Neural cell (in vitro differentiated cells): Measurements from ENCODE around the gene S100G. TPM values are rescaled to one million over a fixed set of nuclear protein-coding genes. Genes with fewer than 3 reads are reported as not detected.

Experiments
- H2AFZ ChIP-seq: fragments of 200-600, 300-800 bp; sonication (generic), shearing (Covaris generic); 2 replicates; pipeline ENCODE4 v1.6.0; 2014; ENCODE audit warnings: low read depth, mild to moderate bottlenecking, antibody characterized with exemption, low read length, moderate library complexity
- H3F3A ChIP-seq: fragments of 200-600 bp; shearing (Covaris generic); 2 replicates; pipeline ENCODE4 v1.6.1; 2016; ENCODE audit warnings: mild to moderate bottlenecking, moderate library complexity, mixed read lengths, antibody characterized with exemption, low read length; ENCODE audit not compliant: insufficient read depth, poor library complexity, severe bottlenecking
- H3K27ac ChIP-seq: fragments of 200-600, 300-800 bp; sonication (generic), shearing (Covaris generic); 2 replicates; pipeline ENCODE4 v1.5.1; 2014; ENCODE audit warnings: mild to moderate bottlenecking, low read length, moderate library complexity
- H3K27me3 ChIP-seq: fragments of 300-800, 200-600 bp; sonication (generic), shearing (Covaris generic); 2 replicates; pipeline ENCODE4 v1.6.0; 2014; ENCODE audit warnings: mild to moderate bottlenecking, low read depth, low read length, moderate library complexity; ENCODE audit not compliant: insufficient read depth
- H3K36me3 ChIP-seq: fragments of 300-800, 200-600 bp; sonication (generic), shearing (Covaris generic); 2 replicates; pipeline ENCODE4 v1.5.1; 2014; ENCODE audit warnings: mild to moderate bottlenecking, antibody characterized with exemption, low read length, moderate library complexity; ENCODE audit not compliant: insufficient read depth
- H3K4me2 ChIP-seq: fragments of 300-800, 200-600 bp; sonication (generic), shearing (Covaris generic); 2 replicates; pipeline ENCODE4 v1.6.0; 2014; ENCODE audit warnings: mild to moderate bottlenecking, low read length
- H3K4me3 ChIP-seq: fragments of 300-800, 200-600 bp; sonication (generic), shearing (Covaris generic); 2 replicates; pipeline ENCODE4 v1.5.1; 2014; ENCODE audit warnings: mild to moderate bottlenecking, low read length, moderate library complexity
- H3K79me2 ChIP-seq: fragments of 200-600 bp; shearing (Covaris generic); replicated peaks from 2 replicates; pipeline ENCODE4 v1.6.0; 2014; ENCODE audit warnings: mild to moderate bottlenecking, low read length, moderate library complexity; ENCODE audit not compliant: insufficient read depth
- H3K9ac ChIP-seq: fragments of 300-800, 200-600 bp; sonication (generic), shearing (Covaris generic); 2 replicates; pipeline ENCODE4 v1.6.1; 2016; ENCODE audit warnings: mild to moderate bottlenecking, low read length, mixed read lengths
- H3K9me2 ChIP-seq: fragments of 200-600 bp; shearing (Covaris generic); 2 replicates; pipeline ENCODE4 v1.6.1; 2016; ENCODE audit warnings: mild to moderate bottlenecking, low read length, mixed read lengths; ENCODE audit not compliant: insufficient read depth
- H3K9me3 ChIP-seq: fragments of 200-600, 300-800 bp; sonication (generic), shearing (Covaris generic); 2 replicates; pipeline ENCODE4 v1.6.1; 2016; ENCODE audit warnings: mild to moderate bottlenecking, mixed run types, low read length, moderate library complexity, mixed read lengths
- H4K20me1 ChIP-seq: fragments of 200-600 bp; shearing (Covaris generic); 2 replicates; pipeline ENCODE4 v1.6.1; 2016; ENCODE audit warnings: mild to moderate bottlenecking, mixed run types; ENCODE audit not compliant: insufficient read depth
- EP300 ChIP-seq: fragments of 450-650 bp; conservative IDR thresholded peaks from 2 replicates; pipeline ENCODE4 v1.6.1; 2014; ENCODE audit warnings: antibody characterized with exemption, mild to moderate bottlenecking, moderate library complexity; ENCODE audit not compliant: poor library complexity, severe bottlenecking
- EZH2 ChIP-seq: fragments of 200-600, 300-800 bp; shearing (Covaris generic), sonication (generic); IDR thresholded peaks from 2 replicates; pipeline ENCODE4 v1.6.1; 2014; ENCODE audit warnings: antibody characterized with exemption, low read length, borderline replicate concordance, mild to moderate bottlenecking; ENCODE audit not compliant: insufficient read depth, poor library complexity, severe bottlenecking
- MXI1 ChIP-seq: fragments of 450-650 bp; conservative IDR thresholded peaks from 2 replicates; pipeline ENCODE4 v1.6.1; 2014; ENCODE audit warnings: antibody characterized with exemption, mild to moderate bottlenecking; ENCODE audit not compliant: poor library complexity, severe bottlenecking
- POLR2AphosphoS5 ChIP-seq: IDR thresholded peaks from 2 replicates; pipeline ENCODE4 v1.6.1; 2012
- RAD21 ChIP-seq: fragments of 450-650 bp; conservative IDR thresholded peaks from 2 replicates; pipeline ENCODE4 v1.6.1; 2014; ENCODE audit warnings: antibody characterized with exemption, mild to moderate bottlenecking, moderate library complexity
- SMC3 ChIP-seq: fragments of 450-650 bp; conservative IDR thresholded peaks from 2 replicates; pipeline ENCODE4 v1.6.1; 2014; ENCODE audit warnings: antibody characterized with exemption, mild to moderate bottlenecking, moderate library complexity; ENCODE audit not compliant: poor library complexity
- TAF1 ChIP-seq: IDR thresholded peaks from 2 replicates; pipeline ENCODE4 v1.6.1; 2012; ENCODE audit warnings: low read depth
- polyA plus RNA-seq: library from polyadenylated mRNA; depleted of rRNA; stranded (reverse); fragments of >200 nt; gene quantifications from 2 replicates; pipeline ENCODE4 v1.2.3, GENCODE V29; 2014
- TF ChIP-seq, protein P1 (sequence below): IDR thresholded peaks from 2 replicates; pipeline ENCODE4 v1.6.1; 2012; ENCODE audit warnings: borderline replicate concordance
- TF ChIP-seq, protein P2 (sequence below): fragments of 450-650 bp; IDR thresholded peaks from 2 replicates; pipeline ENCODE4 v1.5.1; 2014; ENCODE audit warnings: antibody characterized with exemption, mild to moderate bottlenecking, moderate library complexity; ENCODE audit not compliant: poor library complexity, severe bottlenecking

S100G gene
- polyA plus RNA-seq, 1 donor from 2014 or later = not detected

DNA sequence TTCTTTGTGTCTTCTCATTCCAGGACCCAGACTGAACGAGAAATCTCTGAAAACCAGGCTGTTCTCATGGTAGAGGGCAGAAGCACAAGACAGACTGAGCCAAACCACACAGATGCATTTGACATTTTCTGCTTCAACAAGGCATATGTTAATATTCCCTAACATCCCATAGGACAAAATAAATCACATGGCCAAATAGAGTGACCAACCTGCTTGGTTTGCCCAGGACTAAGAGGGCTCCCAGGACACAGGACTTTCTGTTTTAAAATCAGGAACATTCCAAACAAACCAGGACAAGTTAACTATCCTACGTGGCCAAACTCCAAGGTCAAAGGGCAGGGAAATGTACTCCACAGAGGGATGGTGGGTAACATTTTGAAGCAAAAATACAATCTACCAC lies 50.8 kb downstream of the S100G start:
- no peaks in the 10 kb centered on the region for H4K20me1 ChIP-seq

DNA sequence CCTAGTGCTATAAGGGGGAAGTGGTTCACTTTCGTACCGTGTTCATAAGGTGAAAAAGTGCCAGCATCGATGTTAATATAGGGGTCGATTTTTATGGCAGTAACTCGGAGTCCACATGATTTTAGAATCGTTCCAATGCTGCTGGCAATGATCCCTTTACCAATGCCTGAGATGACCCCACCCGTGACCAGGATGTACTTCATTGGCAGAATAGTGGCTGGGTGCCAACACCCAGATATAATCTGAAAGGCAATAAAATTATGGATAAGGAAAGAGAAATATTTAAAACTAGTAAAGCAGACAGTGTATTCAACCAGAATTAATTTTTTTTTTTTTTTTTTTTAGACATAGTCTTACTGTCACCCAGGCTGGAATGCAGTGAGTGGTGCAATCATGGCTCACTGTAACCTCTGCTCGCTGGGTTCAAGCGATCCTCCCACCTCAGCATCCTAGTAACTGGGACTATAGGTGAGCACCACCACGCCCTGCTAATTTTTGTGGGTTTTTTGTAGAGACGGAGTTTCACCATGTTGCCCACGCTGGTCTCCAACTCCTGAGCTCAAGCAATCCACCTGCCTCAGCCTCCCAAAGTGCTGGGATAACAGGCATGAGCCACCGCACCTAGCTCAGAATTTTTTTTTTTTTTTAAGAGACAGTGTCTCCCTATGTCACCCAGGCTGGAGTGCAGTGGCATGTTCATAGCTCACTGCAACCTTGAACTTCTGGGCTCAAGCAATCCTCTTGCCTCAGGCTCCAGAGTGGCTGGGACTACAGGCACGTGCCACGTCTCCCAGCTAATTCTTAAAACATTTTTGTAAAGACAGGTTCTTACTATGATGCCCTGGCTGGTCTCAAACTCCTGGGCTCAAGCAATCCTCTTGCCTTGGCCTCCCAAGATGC lies 53.0 kb downstream of the S100G start:
- H3K9me3 ChIP-seq = no peaks in the 10 kb centered on the region
- H3F3A ChIP-seq = no peaks in the 10 kb centered on the region
- H3K79me2 ChIP-seq = no peaks in the 10 kb centered on the region
- H3K27ac ChIP-seq = no peak overlapping the region
- H3K36me3 ChIP-seq = no peaks in the 10 kb centered on the region
- no peaks in the 10 kb centered on the region for H3K9me2 ChIP-seq
- H4K20me1 ChIP-seq = no peaks in the 10 kb centered on the region
- no peak overlapping the region for H2AFZ ChIP-seq
- H3K4me3 ChIP-seq = no peak overlapping the region
- TF ChIP-seq, protein P1, sequence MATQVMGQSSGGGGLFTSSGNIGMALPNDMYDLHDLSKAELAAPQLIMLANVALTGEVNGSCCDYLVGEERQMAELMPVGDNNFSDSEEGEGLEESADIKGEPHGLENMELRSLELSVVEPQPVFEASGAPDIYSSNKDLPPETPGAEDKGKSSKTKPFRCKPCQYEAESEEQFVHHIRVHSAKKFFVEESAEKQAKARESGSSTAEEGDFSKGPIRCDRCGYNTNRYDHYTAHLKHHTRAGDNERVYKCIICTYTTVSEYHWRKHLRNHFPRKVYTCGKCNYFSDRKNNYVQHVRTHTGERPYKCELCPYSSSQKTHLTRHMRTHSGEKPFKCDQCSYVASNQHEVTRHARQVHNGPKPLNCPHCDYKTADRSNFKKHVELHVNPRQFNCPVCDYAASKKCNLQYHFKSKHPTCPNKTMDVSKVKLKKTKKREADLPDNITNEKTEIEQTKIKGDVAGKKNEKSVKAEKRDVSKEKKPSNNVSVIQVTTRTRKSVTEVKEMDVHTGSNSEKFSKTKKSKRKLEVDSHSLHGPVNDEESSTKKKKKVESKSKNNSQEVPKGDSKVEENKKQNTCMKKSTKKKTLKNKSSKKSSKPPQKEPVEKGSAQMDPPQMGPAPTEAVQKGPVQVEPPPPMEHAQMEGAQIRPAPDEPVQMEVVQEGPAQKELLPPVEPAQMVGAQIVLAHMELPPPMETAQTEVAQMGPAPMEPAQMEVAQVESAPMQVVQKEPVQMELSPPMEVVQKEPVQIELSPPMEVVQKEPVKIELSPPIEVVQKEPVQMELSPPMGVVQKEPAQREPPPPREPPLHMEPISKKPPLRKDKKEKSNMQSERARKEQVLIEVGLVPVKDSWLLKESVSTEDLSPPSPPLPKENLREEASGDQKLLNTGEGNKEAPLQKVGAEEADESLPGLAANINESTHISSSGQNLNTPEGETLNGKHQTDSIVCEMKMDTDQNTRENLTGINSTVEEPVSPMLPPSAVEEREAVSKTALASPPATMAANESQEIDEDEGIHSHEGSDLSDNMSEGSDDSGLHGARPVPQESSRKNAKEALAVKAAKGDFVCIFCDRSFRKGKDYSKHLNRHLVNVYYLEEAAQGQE = no peak
- TF ChIP-seq, protein P2, sequence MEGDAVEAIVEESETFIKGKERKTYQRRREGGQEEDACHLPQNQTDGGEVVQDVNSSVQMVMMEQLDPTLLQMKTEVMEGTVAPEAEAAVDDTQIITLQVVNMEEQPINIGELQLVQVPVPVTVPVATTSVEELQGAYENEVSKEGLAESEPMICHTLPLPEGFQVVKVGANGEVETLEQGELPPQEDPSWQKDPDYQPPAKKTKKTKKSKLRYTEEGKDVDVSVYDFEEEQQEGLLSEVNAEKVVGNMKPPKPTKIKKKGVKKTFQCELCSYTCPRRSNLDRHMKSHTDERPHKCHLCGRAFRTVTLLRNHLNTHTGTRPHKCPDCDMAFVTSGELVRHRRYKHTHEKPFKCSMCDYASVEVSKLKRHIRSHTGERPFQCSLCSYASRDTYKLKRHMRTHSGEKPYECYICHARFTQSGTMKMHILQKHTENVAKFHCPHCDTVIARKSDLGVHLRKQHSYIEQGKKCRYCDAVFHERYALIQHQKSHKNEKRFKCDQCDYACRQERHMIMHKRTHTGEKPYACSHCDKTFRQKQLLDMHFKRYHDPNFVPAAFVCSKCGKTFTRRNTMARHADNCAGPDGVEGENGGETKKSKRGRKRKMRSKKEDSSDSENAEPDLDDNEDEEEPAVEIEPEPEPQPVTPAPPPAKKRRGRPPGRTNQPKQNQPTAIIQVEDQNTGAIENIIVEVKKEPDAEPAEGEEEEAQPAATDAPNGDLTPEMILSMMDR = no peak
- TF ChIP-seq SMC3 (no peak), TAF1 (no peak), EZH2 (no peak), MXI1 (no peak), RAD21 (no peak), POLR2AphosphoS5 (no peak), EP300 (no peak)
- no peak overlapping the region for H3K4me2 ChIP-seq
- no peaks in the 10 kb centered on the region for H3K27me3 ChIP-seq
- no peak overlapping the region for H3K9ac ChIP-seq

More for the DNA sequence above, 50.8 kb downstream of the S100G start:
- Histone ChIP-seq H3K27ac (no peak overlapping the region), H3K36me3 (no peaks in the 10 kb centered on the region), H3K4me3 (no peak overlapping the region), H2AFZ (no peak overlapping the region), H3K27me3 (no peaks in the 10 kb centered on the region), H3K9me3 (no peaks in the 10 kb centered on the region), H3K9ac (no peak overlapping the region), H3K79me2 (no peaks in the 10 kb centered on the region), H3K4me2 (no peak overlapping the region), H3K9me2 (no peaks in the 10 kb centered on the region), H3F3A (no peaks in the 10 kb centered on the region)
- TF ChIP-seq SMC3 = no peak
- TF ChIP-seq TAF1 = no peak
- no peak for TF ChIP-seq POLR2AphosphoS5
- TF ChIP-seq, protein P2 = no peak
- TF ChIP-seq, protein P1 = no peak
- TF ChIP-seq EP300 = no peak
- no peak for TF ChIP-seq EZH2
- no peak for TF ChIP-seq MXI1
- TF ChIP-seq RAD21 = no peak
